SK-N-SH (cell line): ENCODE measurements around the gene IER2.

Source experiments
- CHD2 ChIP-seq: fragments of 150-350 bp; IDR thresholded peaks from 2 replicates; pipeline ENCODE4 v1.6.1; 2018; ENCODE audit warnings: low read length; ENCODE audit not compliant: partially characterized antibody
- CTCF ChIP-seq: fragments of 200-600 bp; sonication (generic); IDR thresholded peaks from 2 replicates; pipeline ENCODE4 v1.6.1; 2017; ENCODE audit warnings: antibody characterized with exemption, mild to moderate bottlenecking, moderate library complexity
- EZH2phosphoT487 ChIP-seq: fragments of 200-600 bp; sonication (generic); IDR thresholded peaks from 2 replicates; pipeline ENCODE4 v1.6.1; 2017; ENCODE audit warnings: low read depth, mixed run types, mild to moderate bottlenecking, antibody characterized with exemption, moderate library complexity, borderline replicate concordance
- GABPA ChIP-seq: IDR thresholded peaks from 2 replicates; pipeline ENCODE4 v1.4.0; 2012; ENCODE audit warnings: low read depth, mild to moderate bottlenecking
- JUND ChIP-seq: IDR thresholded peaks from 2 replicates; pipeline ENCODE4 v1.4.0; 2012
- NFIC ChIP-seq: IDR thresholded peaks from 2 replicates; pipeline ENCODE4 v1.4.0; 2012; ENCODE audit warnings: borderline replicate concordance
- PBX3 ChIP-seq: IDR thresholded peaks from 2 replicates; pipeline ENCODE4; 2012
- POLR2AphosphoS5 ChIP-seq: IDR thresholded peaks from 2 replicates; pipeline ENCODE4 v1.6.1; 2012; ENCODE audit warnings: low read depth, low read length
- RAD21 ChIP-seq: IDR thresholded peaks from 2 replicates; pipeline ENCODE4 v1.6.1; 2012; ENCODE audit warnings: mild to moderate bottlenecking, low read length
- REST ChIP-seq: IDR thresholded peaks from 2 replicates; pipeline ENCODE4 v1.6.1; 2012; ENCODE audit warnings: mild to moderate bottlenecking, low read depth, low read length, moderate library complexity
- SMC3 ChIP-seq: IDR thresholded peaks from 2 replicates; pipeline ENCODE4 v1.6.1; 2012; ENCODE audit warnings: low read depth, low read length, improper control_type of control experiment
- TAF1 ChIP-seq: IDR thresholded peaks from 2 replicates; pipeline ENCODE4 v1.6.1; 2012; ENCODE audit warnings: low read depth, mild to moderate bottlenecking, low read length, moderate library complexity, borderline replicate concordance
- TEAD4 ChIP-seq: IDR thresholded peaks from 2 replicates; pipeline ENCODE4 v1.4.0; 2012; ENCODE audit warnings: mild to moderate bottlenecking, borderline replicate concordance; ENCODE audit not compliant: insufficient read depth
- USF1 ChIP-seq: IDR thresholded peaks from 2 replicates; pipeline ENCODE4 v1.4.0; 2012; ENCODE audit warnings: low read depth, borderline replicate concordance

- TF ChIP-seq USF1 = peak; percentile 31; the same call in 1 of the 2 replicates
- no peak for TF ChIP-seq TEAD4
- TF ChIP-seq POLR2AphosphoS5 = no peak
- TF ChIP-seq CHD2 = no peak
- TF ChIP-seq CTCF = no peak
- TF ChIP-seq EZH2phosphoT487 = no peak
- no peak for TF ChIP-seq GABPA
- no peak for TF ChIP-seq SMC3
- no peak for TF ChIP-seq RAD21
- TF ChIP-seq JUND = no peak
- TF ChIP-seq TAF1 = no peak
- TF ChIP-seq NFIC = no peak
- no peak for TF ChIP-seq REST
- TF ChIP-seq PBX3 = no peak
These were observed 10.3 kb downstream of the IER2 start for GRCh38 chr19:13160557-13160956.
